HG03469 (cell line): ENCODE measurements around the gene MIF.
"Not testable (repeated sequence)": the region's sequence is repeated elsewhere in the genome, so short reads cannot be mapped to it uniquely, and the experiment has no call there.

ENCODE experiments used
- ATAC-seq: cut with Tn5 transposase; IDR thresholded peaks from one replicate; pipeline ENCODE4 v1.9.1; 2021; ENCODE audit warnings: mild to moderate bottlenecking, moderate library complexity, moderate number of reproducible peaks; ENCODE audit not compliant: unreplicated experiment

Gene MIF

DNA sequence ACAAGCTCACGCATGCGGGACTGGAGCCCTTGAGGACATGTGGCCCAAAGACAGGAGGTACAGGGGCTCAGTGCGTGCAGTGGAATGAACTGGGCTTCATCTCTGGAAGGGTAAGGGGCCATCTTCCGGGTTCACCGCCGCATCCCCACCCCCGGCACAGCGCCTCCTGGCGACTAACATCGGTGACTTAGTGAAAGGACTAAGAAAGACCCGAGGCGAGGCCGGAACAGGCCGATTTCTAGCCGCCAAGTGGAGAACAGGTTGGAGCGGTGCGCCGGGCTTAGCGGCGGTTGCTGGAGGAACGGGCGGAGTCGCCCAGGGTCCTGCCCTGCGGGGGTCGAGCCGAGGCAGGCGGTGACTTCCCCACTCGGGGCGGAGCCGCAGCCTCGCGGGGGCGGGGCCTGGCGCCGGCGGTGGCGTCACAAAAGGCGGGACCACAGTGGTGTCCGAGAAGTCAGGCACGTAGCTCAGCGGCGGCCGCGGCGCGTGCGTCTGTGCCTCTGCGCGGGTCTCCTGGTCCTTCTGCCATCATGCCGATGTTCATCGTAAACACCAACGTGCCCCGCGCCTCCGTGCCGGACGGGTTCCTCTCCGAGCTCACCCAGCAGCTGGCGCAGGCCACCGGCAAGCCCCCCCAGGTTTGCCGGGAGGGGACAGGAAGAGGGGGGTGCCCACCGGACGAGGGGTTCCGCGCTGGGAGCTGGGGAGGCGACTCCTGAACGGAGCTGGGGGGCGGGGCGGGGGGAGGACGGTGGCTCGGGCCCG is at the start of gene MIF:
TSS of gene MIF (plus strand) at position 439 of the 765 bp plus-strand sequence. CDS start at position 531, 92 bp downstream.
- peak; percentile 64 for ATAC-seq

DNA sequence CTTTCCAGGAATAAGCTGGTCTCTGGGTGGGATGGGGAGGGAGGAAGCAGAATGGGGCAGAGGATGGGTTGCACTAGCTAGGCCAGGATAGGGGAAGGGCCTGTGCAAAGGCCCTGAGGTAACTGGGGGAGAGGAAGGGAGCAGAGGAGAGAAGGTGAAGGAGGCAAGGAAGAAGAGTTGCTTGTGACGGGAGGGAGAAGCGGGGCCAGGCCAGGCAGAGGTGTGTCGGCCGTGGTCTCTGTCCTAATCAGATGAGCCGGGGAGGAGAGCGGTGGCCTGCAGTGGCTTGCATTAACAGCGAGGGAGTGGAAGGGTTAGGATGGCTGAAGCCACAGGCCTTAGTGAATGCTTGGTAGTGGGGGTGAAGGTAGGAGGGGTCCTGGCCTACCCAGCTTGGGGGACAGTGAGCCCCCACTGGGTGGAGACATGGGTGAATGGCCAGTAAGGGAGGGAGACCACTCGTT is 49.4 kb upstream of the MIF start:
- no peak for ATAC-seq

DNA sequence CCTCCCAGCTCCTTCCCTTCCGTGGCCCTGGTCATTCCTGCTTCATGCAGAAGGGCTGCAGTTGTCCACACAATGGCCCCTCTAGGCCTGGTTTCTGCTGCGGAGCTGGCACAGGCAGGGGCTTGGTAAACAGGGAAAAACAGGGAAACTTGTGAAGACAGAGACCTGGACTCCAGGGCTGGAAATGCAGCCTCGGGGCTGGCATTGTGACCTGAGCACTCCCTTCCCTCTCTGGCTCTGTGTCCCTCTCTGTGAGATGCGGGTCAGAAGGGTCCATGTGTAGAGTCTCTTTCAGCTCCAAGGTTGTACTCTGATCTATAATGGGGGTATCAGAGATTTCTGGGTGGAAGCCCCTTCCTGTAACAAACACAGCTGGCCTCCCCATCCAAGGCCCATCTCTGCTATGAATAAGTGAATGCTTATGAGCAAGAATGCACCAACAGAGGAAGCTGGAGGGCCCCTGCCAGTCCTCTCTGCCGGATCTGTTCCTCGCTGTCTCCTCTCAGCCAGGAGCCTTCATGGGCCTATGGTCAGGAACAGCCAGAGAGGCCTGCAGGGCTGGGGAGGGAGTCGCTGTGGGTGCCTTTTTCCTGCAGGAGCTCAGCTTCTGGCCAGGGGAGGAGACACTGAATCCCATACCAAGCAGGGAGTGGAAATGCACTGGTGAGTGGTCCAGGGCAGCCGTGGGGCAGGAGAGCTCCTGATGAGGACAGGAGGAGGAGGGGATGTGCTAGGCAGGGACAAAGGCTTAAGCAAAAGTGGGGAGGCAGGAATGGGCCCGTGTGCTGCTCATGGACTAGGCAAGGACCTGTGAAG is 48.7 kb upstream of the MIF start:
- no peak for ATAC-seq

DNA sequence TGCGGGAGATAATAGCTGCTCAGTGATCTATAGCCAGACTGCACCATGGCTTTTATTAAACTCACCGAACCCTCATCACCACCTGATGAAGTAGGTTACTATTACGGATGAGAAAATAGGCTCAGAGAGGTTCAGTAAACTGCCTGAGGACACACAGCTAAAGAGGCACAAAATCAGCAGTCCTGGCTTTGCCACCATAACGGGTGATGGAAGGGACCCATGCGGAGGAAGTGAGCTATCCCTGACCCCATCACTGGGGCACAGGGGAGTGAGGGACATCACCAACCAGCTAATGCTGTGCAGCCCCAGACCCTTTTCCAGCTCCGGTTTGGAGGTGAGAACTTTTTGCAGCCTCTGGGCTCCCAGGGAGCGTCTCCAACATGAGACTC is 48.1 kb upstream of the MIF start:
- ATAC-seq, result no peak

DNA sequence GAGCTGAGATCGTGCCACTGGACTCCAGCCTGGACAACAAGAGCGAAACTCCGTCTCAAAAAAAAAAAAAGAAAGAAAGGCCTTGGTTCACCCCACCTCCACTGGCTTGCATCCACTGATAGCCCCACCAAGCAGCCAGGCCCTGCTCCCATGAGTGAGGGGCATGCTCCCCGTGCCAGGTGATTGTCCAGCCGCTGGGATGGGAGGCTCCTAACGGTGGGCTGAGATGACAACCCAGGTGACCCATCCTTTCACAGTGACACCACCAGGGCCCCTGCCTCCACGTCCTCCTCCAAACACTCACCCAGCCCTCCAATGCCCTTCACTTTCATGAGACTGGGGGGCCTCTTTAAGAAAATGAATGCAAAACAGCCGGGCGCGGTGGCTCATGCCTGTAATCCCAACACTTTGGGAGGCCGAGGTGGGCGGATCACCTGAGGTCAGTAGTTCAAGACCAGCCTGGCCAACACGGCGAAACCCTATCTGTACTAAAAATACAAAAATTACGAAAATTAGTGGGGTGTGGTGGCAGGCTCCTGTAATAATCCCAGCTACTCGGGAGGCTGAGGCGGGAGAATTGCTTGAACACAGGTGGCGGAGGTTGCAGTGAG is 46.8 kb upstream of the MIF start:
- ATAC-seq, result no peak

DNA sequence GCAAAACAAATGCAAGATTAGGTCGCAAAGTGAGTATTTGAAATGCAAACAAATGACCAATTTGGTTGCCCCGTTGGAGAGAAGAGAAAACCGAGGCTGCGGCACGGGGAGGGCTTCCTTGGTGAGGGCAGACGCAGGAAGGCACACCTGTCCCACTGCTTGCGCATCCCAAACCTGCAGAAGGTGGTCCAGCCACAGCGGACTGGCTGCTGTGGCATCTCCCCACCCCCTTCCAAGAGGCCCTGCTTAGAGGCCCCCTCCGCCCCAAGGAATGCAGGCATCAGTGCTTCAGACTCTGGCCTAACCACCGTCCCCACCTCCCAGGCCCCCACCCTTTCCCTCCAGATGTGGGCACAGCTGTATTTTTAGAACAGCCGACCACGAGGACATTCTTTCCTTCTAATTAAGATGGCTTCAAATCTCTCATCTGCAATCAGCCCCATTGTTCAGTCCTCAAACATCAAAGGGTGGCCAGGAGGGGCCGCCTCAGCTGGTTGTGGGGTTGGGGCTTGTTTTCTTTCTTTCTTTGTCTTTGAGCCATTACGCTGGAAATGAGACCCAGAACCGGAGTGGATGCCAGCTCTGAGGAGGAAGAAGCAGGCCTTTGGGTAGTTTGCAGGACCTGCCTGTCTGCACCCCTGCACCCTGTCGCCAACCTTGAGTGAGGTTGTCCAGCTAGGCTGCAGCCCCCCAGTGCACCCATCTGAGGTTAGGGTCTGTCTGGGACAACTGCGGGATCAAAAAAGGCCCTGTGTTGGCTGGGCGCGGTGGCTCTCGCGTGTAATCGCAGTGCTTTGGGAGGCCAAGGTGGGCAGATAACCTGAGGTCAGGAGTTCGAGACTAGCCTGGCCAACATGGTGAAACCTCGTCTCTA is 46.0 kb upstream of the MIF start:
- ATAC-seq, result no peak

DNA sequence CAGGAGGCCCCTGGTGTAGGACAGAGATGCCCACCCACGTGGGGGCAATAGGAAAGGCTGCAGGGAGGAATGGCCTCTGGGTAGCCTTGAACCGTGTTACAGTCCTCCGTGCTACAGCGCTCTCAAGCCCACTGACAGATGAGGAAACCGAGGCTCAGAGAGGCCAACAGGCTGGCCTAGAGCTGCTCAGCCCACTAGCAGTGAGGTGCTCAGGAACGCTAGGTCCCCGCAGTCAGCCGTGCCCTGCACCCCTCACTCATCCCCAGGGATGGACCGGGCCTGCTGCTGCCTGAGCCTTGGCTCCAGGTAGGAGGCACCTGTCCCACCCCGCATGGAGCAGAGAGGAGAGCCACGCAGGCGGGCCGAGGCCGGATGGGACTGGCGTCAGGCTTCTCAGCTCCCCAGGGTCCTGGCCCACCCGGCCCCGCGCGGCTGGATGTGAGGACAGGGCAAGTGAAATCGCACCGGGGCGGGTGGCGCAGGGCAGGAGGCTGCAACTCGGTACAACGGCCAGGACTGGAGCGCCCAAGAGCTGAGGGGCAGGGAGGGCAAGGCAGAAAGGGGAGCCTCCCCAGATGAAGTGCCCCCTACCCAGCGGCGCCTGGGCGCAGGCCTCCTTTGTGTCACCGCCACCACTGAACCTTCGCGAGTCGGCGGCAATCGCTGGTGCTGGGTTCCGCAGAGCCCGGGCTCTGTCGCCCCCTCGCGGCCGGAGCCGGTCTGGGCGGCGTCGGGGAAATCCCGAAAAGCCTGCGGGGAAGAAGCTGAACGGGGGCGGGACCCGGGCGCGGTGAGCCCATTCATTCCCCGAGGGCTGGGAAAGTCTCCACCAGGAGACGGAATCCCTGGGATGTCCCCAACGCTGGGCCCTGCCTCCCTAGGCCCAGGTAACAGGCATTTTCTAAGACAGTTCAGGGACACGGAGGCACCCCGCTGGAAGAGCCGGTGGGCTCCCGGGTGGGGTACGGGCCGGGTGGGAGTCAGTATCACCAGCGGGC is 44.9 kb upstream of the MIF start:
- no peak for ATAC-seq

DNA sequence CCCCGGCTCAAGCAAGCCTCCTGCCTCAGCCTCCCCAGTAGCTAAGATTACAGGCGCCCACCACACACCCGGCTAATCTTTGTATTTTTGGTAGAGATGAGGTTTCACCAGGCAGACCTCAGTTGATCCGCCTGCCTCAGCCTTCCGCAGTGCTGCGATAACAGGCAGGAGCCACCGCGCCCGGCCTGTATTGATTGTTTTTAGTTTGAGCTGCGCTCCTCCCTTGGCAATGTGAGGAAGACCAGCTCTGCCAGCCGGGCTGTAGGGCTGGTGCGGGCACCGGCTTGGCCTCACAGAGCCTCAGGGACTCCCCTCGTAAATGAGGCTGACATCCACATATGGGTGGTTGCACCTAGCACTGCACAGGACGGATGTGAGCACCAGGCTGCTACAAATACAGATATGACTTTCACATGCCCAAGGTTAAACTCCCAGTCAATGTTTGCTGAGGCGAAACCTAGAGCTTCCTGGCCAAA is 44.0 kb upstream of the MIF start:
- ATAC-seq, result no peak

DNA sequence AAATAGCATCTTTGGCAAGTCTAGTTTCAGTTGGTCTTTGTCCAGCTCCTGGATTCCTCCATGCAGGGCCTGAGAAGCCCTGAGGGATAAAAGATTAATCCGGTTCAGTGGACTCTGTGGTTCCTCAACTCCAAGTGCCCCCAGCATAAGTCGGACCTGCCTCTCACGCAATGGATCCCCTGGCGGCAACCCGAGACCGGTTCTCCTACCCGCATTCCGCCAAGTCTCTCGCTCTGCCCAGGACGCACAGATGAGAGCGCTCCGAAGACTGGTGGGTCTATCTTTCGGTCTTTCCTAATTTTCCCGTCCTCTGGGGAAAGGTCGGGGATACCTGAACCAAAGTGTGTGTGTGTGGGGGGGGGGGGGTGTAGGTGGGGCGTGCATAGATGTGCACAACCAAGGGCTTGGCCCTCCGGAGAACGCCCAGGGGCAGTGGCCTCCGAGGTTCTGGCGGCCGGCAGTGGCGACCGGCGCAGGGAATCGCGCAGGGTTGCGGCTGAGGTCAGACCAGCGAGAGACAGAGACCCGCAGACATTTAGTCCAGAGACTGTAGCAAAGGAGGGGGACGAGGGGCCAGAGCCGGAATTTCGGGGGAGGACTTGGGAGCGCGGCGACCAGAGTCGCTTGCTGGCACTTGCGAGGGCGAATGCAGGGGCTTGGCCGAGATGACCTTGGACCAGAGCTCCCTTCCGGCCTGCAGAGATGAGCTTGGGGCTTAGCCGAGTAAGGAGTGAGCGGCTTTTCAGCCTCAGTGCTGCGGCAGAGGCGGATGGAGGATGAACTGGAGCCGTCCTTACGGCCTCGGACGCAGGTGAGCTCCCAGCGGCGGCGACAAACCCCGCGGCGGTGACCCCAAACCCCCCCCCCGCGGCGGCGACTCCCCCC is 37.2 kb upstream of the MIF start:
- peak; percentile 7 for ATAC-seq

DNA sequence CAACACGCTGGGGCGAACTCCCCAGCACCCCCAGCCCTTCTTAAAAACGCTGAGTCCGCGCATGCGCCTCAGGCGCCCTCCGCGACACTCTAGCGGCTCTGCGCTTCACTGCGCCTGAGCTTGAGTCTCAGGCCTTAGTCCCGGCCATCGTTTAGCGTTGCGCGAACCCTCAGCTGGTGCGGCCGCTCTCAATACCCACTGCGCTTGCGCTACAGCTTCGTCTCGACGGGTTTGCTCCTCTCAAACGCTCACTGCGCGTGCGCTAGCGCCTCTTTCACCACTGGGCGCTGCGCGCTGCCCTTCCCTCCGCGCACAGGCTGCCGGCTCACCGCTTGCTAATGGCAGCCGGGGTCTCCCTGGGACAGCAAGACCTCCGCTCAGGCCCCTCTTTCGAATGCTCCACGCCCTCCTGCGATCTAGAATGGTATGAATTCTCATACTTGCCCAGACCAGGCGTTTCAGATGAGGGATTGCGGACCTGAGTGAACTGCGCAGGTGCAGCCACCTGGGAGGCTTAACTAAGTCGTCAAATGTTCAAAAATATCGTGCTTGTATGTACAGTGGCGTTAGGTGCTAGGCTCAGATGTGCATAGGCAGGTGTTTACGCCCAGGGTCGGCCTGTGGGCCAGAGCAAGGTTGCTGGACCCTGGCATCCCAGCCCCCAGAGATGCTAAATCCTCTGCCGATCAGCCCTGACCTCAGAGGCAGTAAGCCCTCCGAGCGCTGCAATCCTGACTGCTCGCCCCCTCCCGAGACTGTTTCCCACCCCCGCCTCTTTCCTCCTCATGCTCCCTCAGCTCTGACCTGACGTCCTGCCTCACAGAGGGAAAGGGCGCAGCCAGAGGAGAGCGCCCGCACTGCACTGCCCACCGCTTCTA is 36.3 kb upstream of the MIF start, which contains the start of gene SLC2A11:
TSS of gene SLC2A11 (plus strand) at position 270 of the 878 bp plus-strand sequence. CDS start at position 395, 125 bp downstream.
- ATAC-seq, result peak; percentile 72

DNA sequence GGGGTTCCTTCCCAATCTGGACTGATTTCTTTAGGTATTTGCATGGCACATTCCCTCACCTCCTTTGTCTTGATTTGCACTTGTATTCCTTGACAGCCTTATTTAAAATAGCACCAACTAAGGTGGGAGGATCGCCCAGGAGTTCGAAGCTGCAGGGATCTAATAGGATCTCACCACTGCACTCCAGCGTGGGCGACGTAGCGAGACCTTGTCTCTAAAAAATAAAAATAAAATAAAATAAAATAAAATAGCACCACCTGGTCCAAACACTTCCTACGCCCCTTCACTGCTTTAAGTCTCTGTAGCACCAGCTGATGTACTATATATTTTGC is 35.7 kb upstream of the MIF start:
- ATAC-seq, result no peak

DNA sequence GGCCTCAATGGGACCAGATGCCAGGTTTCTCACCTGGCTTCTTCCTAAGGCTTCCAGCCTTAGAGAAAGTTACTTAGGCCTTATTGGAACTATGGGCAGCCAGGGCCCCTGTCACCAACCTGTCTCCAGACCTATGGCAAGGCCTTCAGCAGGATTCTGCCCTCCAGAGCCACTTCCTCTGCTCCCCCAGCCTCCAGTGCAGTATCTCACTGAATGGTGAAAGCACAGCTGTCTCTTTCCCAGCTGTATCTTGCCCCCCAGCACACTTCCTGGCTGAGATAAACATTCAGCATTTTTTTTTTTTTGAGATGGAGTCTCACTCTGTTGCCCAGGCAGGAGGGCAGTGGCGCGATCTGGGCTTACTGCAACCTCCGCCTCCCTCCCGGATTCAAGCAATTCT is 35.0 kb upstream of the MIF start:
- no peak for ATAC-seq

DNA sequence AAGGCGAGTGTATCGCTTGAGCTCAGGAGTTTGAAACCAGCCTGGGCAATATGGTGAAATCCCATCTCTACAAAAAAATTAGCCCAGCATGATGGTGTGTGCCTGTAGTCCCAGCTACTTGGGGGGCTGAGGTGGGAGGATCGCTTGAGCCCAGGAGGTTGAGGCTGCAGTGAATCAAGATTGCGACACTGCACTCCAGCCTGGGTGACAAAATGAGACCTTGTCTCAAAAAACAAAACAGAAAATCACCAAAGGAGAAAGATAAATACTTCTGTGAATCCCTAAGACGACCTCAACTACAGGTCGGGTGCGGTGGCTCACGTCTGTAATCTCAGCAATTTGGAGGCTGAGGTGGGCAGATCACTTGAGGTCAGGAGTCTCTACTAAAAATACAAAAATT is 34.0 kb upstream of the MIF start:
- ATAC-seq, result not testable (repeated sequence)

DNA sequence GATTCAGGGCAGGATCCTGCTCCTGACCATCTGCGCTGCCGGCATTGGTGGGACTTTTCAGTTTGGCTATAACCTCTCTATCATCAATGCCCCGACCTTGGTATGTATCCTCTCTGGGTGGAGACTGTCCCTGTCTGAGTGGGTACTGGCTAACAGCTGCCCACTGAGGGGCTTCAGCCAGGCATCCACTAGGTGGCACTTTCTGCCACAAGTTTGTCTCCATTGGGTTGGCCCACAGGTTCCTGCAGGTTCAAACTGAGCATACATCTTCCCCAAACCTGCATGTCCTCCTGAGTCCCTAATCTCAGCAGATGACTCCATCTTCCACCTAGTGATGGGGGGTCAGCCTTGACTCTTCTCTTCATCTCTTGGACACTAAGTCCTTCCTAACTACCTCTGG is 32.1 kb upstream of the MIF start:
- no peak for ATAC-seq

DNA sequence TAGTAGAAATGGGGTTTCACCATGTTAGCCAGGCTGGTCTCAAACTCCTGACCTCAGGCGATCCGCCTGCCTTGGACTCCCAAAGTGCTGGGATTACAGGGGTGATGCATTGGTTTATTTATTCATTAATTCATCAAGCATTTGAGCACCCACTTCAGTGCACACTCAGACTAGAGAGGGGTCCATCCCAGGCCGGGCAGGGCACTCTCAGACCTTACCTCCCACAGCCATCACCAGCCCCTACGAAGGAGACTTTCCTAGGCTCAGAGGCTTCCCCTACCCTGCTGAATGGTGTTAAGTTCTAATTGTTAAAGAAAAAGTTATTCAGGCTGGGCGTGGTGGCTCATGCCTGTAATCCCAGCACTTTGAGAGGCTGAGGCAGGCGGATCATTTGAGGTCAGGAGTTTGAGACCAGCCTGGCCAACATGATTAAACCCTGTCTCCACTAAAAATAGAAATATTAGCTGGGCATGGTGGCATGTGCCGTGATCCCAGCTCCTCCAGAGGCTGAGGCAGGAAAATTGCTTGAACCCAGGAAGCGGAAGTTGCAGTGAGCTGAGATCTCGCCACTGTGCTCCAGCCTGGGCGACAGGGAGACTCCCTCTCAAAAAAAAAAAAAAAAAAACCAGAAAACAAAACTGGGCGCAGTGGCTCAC is 29.6 kb upstream of the MIF start:
- not testable (repeated sequence) for ATAC-seq

DNA sequence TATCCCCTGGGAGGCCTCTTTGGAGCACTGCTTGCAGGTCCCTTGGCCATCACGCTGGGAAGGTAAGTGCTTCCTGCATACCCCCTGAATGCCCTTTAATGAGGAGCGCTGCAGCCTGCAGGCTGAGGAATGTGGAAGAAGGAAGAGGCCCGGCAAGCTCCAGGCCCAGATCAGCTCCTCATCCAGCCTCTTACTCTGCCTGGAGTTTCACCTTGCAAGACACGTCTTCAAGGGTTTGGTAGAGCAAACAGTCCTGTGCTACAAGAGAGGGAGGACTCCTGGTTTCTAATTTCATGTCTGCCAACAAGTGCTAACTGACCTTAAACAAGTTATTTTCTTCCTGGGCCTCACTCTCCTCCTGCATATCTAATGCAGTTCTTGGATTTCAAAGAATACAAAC is 25.6 kb upstream of the MIF start:
- no peak for ATAC-seq

DNA sequence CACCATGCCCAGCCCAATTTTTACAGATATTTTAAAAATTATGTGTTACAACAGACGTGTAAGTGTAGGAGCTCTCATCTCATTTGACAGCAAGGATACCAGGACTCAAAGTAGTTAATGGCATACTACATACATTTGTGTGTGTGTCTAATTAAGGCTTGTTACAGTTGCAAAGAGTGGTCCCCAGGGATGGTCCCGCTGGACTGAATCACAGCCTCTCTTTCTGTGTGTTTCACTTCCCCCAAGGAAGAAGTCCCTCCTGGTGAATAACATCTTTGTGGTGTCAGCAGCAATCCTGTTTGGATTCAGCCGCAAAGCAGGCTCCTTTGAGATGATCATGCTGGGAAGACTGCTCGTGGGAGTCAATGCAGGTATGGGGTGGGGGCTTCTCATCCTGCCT is 19.3 kb upstream of the MIF start:
- no peak for ATAC-seq
